Liver (tissue), 9 donors: ENCODE measurements around the gene TMEM106B. TPM values are rescaled to one million over a fixed set of nuclear protein-coding genes. Genes with fewer than 3 reads are reported as not detected.

Experiments used
- DNase-seq: peaks from one replicate; pipeline ENCODE4 v3.0.0-alpha.2; 2017; ENCODE audit warnings: low spot score
- H3K27ac ChIP-seq, 2 donors: one replicate each; pipeline ENCODE4 v1.7.0; 2013; ENCODE audit warnings: inconsistent platforms in 2 of 2, low read length in 2 of 2, control low read depth in 1 of 2, low read depth in 1 of 2, mild to moderate bottlenecking in 1 of 2
- H3K27me3 ChIP-seq, 4 donors: one replicate each; pipeline versions ENCODE4 v1.6.1 to v1.7.0; 2013; ENCODE audit warnings: low read length in 3 of 4, inconsistent platforms in 1 of 4, mild to moderate bottlenecking in 1 of 4, moderate library complexity in 1 of 4; ENCODE audit not compliant: control insufficient read depth in 4 of 4, insufficient read depth in 4 of 4
- H3K36me3 ChIP-seq, 4 donors: one replicate each; pipeline versions ENCODE4 v1.6.1 to v1.7.0; 2013; ENCODE audit warnings: low read length in 3 of 4, mild to moderate bottlenecking in 3 of 4, low read depth in 1 of 4, moderate library complexity in 1 of 4; ENCODE audit not compliant: control insufficient read depth in 4 of 4, insufficient read depth in 3 of 4
- H3K4me1 ChIP-seq, 4 donors: one replicate each; pipeline versions ENCODE4 v1.6.1 to v1.7.0; 2013; ENCODE audit warnings: low read length in 3 of 4, mild to moderate bottlenecking in 3 of 4, moderate library complexity in 1 of 4; ENCODE audit not compliant: control insufficient read depth in 4 of 4, insufficient read depth in 4 of 4
- H3K4me3 ChIP-seq, 3 donors: one replicate each; pipeline versions ENCODE4 v1.6.1 to v1.7.0; 2013; ENCODE audit warnings: low read length in 3 of 3, control low read depth in 1 of 3, low read depth in 1 of 3, mild to moderate bottlenecking in 1 of 3
- H3K9ac ChIP-seq, 2 donors: one replicate each; pipeline ENCODE4 v1.7.0; 2013; ENCODE audit warnings: low read length in 2 of 2, mild to moderate bottlenecking in 2 of 2, moderate library complexity in 2 of 2, control low read depth in 1 of 2, low read depth in 1 of 2
- H3K9me3 ChIP-seq, 4 donors: one replicate each; pipeline versions ENCODE4 v1.6.1 to v1.7.0; 2013; ENCODE audit warnings: low read length in 3 of 4; ENCODE audit not compliant: control insufficient read depth in 4 of 4
- ATF3 ChIP-seq: IDR thresholded peaks from 2 replicates; pipeline ENCODE4 v1.6.1; 2016; ENCODE audit warnings: antibody characterized with exemption
- CTCF ChIP-seq: fragments of 150-350 bp; IDR thresholded peaks from 2 replicates; pipeline ENCODE4 v1.5.1; 2017; ENCODE audit warnings: improper control_type of control experiment, low read depth, low read length; ENCODE audit not compliant: missing input control
- EGR1 ChIP-seq, 2 donors: IDR thresholded peaks; 2 replicates each; pipeline ENCODE4 v1.6.1; 2016 to 2018; ENCODE audit warnings: antibody characterized with exemption in 2 of 2, low read depth in 2 of 2
- FOXA1 ChIP-seq: IDR thresholded peaks from 2 replicates; pipeline ENCODE4 v1.6.1; 2016; ENCODE audit warnings: antibody characterized with exemption
- FOXA2 ChIP-seq: IDR thresholded peaks from 2 replicates; pipeline ENCODE4 v1.6.1; 2016; ENCODE audit warnings: antibody characterized with exemption
- GABPA ChIP-seq, 2 donors: IDR thresholded peaks in 1 of 2; conservative IDR thresholded peaks in 1 of 2; 2 replicates each; pipeline ENCODE4 v1.6.1; 2016; ENCODE audit warnings: antibody characterized with exemption in 2 of 2, mild to moderate bottlenecking in 1 of 2, moderate library complexity in 1 of 2
- HNF4A ChIP-seq, 2 donors: conservative IDR thresholded peaks; 2 replicates each; pipeline ENCODE4 v1.6.1; 2016; ENCODE audit warnings: antibody characterized with exemption in 2 of 2, mild to moderate bottlenecking in 2 of 2
- HNF4G ChIP-seq: IDR thresholded peaks from 2 replicates; pipeline ENCODE4 v1.6.1; 2016; ENCODE audit warnings: antibody characterized with exemption
- JUND ChIP-seq, 2 donors: IDR thresholded peaks; 2 replicates each; pipeline ENCODE4 v1.6.1; 2016; ENCODE audit warnings: antibody characterized with exemption in 2 of 2
- NR2F2 ChIP-seq: IDR thresholded peaks from 2 replicates; pipeline ENCODE4 v1.6.1; 2016; ENCODE audit warnings: antibody characterized with exemption
- RAD21 ChIP-seq, 2 donors: IDR thresholded peaks; 2 replicates each; pipeline ENCODE4 v1.6.1; 2016; ENCODE audit warnings: antibody characterized with exemption in 2 of 2, mild to moderate bottlenecking in 2 of 2
- SP1 ChIP-seq: IDR thresholded peaks from 2 replicates; pipeline ENCODE4 v1.6.1; 2018; ENCODE audit warnings: antibody characterized with exemption, mild to moderate bottlenecking
- TAF1 ChIP-seq: conservative IDR thresholded peaks from 2 replicates; pipeline ENCODE4 v1.6.1; 2016; ENCODE audit warnings: antibody characterized with exemption, mild to moderate bottlenecking
- YY1 ChIP-seq: IDR thresholded peaks from 2 replicates; pipeline ENCODE4 v1.6.1; 2016; ENCODE audit warnings: antibody characterized with exemption, mild to moderate bottlenecking
- ZBTB33 ChIP-seq: IDR thresholded peaks from 2 replicates; pipeline ENCODE4 v1.6.1; 2016; ENCODE audit warnings: antibody characterized with exemption
- WGBS: extraction: QIAGEN DNeasy Blood & Tissue Kit; methylation state at CpG from one replicate; pipeline ENCODE4 v1.1.7; 2013; 5-methylcytosine and 5-hydroxymethylcytosine counted together
- polyA plus RNA-seq, 2 donors: library from polyadenylated mRNA; stranded (reverse) in 1 of 2; unstranded in 1 of 2; fragments of 200-250 nt in 1 of 2; fragments of >200 nt in 1 of 2; fragmentation: Nextera tagmentation in 1 of 2; extraction: Ambion mirVana in 1 of 2; gene quantifications; one replicate each; pipeline versions ENCODE4 v1.2.1 to v1.2.3, GENCODE V29; 2013 to 2015
- total RNA-seq, 2 donors: library from RNA; depleted of rRNA; stranded (reverse); fragments of >200 nt; gene quantifications; one replicate each; pipeline ENCODE4 v1.2.3, GENCODE V29; 2014
- TF ChIP-seq, protein P1 (sequence below): IDR thresholded peaks from 2 replicates; pipeline ENCODE4 v1.6.1; 2016; ENCODE audit warnings: antibody characterized with exemption
- TF ChIP-seq, protein P2 (sequence below): IDR thresholded peaks from 2 replicates; pipeline ENCODE4 v1.6.1; 2016; ENCODE audit warnings: antibody characterized with exemption, mild to moderate bottlenecking
- donor health status: healthy.
- donor health status: healthy.
- donor health status: healthy.
- donor health status: healthy.
- donor health status: healthy.

Gene TMEM106B
- total and polyA plus RNA-seq, 4 donors = 18.6 to 70.2 (median 27.2) TPM

DNA sequence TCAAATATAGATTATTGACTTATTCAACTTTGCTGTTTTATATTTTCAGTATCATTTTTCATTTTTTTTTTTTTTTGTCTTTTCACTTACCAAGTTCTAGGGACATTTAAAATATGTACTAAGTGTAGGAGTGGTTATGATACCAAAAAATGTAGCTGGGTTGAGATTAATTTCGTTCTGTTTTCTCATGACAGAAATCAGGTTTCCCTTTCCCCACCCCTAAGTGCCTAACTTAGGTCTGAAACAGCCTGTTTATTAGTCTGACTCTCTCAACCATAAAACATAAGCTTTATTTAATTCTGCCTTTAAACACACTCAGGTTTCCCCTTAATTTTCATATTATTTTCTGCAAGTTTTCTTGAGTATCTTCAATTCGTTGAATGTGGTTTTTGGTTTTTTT lies 22.1 kb downstream of the TMEM106B start:
- H3K4me1 ChIP-seq = no peaks in the 10 kb centered on the region
- H3K27ac ChIP-seq = no peak overlapping the region
- H3K27me3 ChIP-seq = no peaks in the 10 kb centered on the region
- WGBS = 93% methylated on average over 2 of the region's 2 CpGs
- peaks cover 0 to 25% (median 16%) of the 10 kb centered on the region in 4 donors for H3K36me3 ChIP-seq
- DNase-seq = no peak
- no peak overlapping the region for H3K4me3 ChIP-seq
- H3K9me3 ChIP-seq = no peaks in the 10 kb centered on the region
- H3K9ac ChIP-seq = no peak overlapping the region
- TF ChIP-seq YY1 = no peak
- TF ChIP-seq FOXA2 = no peak
- no peak for TF ChIP-seq FOXA1
- no peak for TF ChIP-seq NR2F2
- TF ChIP-seq JUND (IDR thresholded peaks at IDR 0.05) = no peak
- no peak for TF ChIP-seq TAF1
- no peak for TF ChIP-seq ATF3
- TF ChIP-seq SP1 = no peak
- no peak for TF ChIP-seq HNF4A (conservative IDR thresholded peaks at IDR 0.05)
- TF ChIP-seq, protein P1, sequence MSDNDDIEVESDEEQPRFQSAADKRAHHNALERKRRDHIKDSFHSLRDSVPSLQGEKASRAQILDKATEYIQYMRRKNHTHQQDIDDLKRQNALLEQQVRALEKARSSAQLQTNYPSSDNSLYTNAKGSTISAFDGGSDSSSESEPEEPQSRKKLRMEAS = no peak
- TF ChIP-seq, protein P2, sequence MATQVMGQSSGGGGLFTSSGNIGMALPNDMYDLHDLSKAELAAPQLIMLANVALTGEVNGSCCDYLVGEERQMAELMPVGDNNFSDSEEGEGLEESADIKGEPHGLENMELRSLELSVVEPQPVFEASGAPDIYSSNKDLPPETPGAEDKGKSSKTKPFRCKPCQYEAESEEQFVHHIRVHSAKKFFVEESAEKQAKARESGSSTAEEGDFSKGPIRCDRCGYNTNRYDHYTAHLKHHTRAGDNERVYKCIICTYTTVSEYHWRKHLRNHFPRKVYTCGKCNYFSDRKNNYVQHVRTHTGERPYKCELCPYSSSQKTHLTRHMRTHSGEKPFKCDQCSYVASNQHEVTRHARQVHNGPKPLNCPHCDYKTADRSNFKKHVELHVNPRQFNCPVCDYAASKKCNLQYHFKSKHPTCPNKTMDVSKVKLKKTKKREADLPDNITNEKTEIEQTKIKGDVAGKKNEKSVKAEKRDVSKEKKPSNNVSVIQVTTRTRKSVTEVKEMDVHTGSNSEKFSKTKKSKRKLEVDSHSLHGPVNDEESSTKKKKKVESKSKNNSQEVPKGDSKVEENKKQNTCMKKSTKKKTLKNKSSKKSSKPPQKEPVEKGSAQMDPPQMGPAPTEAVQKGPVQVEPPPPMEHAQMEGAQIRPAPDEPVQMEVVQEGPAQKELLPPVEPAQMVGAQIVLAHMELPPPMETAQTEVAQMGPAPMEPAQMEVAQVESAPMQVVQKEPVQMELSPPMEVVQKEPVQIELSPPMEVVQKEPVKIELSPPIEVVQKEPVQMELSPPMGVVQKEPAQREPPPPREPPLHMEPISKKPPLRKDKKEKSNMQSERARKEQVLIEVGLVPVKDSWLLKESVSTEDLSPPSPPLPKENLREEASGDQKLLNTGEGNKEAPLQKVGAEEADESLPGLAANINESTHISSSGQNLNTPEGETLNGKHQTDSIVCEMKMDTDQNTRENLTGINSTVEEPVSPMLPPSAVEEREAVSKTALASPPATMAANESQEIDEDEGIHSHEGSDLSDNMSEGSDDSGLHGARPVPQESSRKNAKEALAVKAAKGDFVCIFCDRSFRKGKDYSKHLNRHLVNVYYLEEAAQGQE = no peak
- TF ChIP-seq ZBTB33 = no peak
- TF ChIP-seq CTCF = no peak
- no peak for TF ChIP-seq HNF4G
- TF ChIP-seq RAD21 (IDR thresholded peaks at IDR 0.05) = no peak
- no peak for TF ChIP-seq GABPA (IDR thresholded peaks at IDR 0.05 in 1 of 2, conservative IDR thresholded peaks at IDR 0.05 in 1 of 2)

- H3K27me3 ChIP-seq = no peaks in the 10 kb centered on the region
- no peak for DNase-seq
- H3K4me1 ChIP-seq = no peaks in the 10 kb centered on the region
- H3K36me3 ChIP-seq = peaks cover 0 to 27% (median 18%) of the 10 kb centered on the region in 4 donors
- no peak overlapping the region for H3K9ac ChIP-seq
- TF ChIP-seq FOXA1 = no peak
- TF ChIP-seq HNF4A (conservative IDR thresholded peaks at IDR 0.05) = no peak
- TF ChIP-seq NR2F2 = no peak
- no peak for TF ChIP-seq ATF3
- no peak for TF ChIP-seq GABPA (IDR thresholded peaks at IDR 0.05 in 1 of 2, conservative IDR thresholded peaks at IDR 0.05 in 1 of 2)
- no peak for TF ChIP-seq FOXA2
- no peak for TF ChIP-seq HNF4G
- TF ChIP-seq, protein P1 = no peak
- no peak for TF ChIP-seq EGR1 (IDR thresholded peaks at IDR 0.05; ENCODE audit: low read depth in 2 of 2)
- WGBS = 84% methylated on average over 2 of the region's 2 CpGs
- H3K4me3 ChIP-seq = no peak overlapping the region
- H3K9me3 ChIP-seq = no peaks in the 10 kb centered on the region
- H3K27ac ChIP-seq = no peak overlapping the region
These were observed 23.3 kb downstream of the TMEM106B start for GRCh38 chr7:12234334-12234865.
